Prostate gland (tissue), 2 donors: Measurements from ENCODE around the gene PHLPP1. TPM values are rescaled to one million over a fixed set of nuclear protein-coding genes. Genes with fewer than 3 reads are reported as not detected.

ENCODE experiments used
- DNase-seq: peaks from one replicate; pipeline ENCODE4 v3.0.0-alpha.2; 2019; ENCODE audit warnings: low spot score
- H3K27ac ChIP-seq, 2 donors: fragments of 200-600 bp; sonication (generic); 2 replicates each; pipeline ENCODE4 v1.5.1; 2017 to 2019
- H3K27me3 ChIP-seq: fragments of 200-600 bp; sonication (generic); replicated peaks from 2 replicates; pipeline ENCODE4 v1.5.1; 2019; ENCODE audit not compliant: insufficient read depth
- H3K36me3 ChIP-seq, 2 donors: fragments of 200-600 bp; sonication (generic); 1 replicate in 1 of 2; 2 replicates in 1 of 2; pipeline versions ENCODE4 v1.5.1 to v1.8.1; 2017 to 2019
- H3K4me1 ChIP-seq: fragments of 200-600 bp; sonication (generic); replicated peaks from 2 replicates; pipeline ENCODE4 v1.5.1; 2019
- H3K4me3 ChIP-seq, 2 donors: fragments of 200-600 bp; sonication (generic); 2 replicates each; pipeline ENCODE4 v1.5.1; 2017 to 2019
- H3K9me3 ChIP-seq: fragments of 200-600 bp; sonication (generic); 2 replicates; pipeline ENCODE4 v1.5.1; 2017
- CTCF ChIP-seq, 4 experiments: fragments of 200-600 bp in 2 of 4; fragments of 450-650 bp in 2 of 4; sonication (generic) in 2 of 4; IDR thresholded peaks; 1 replicate in 3 of 4; 2 replicates in 1 of 4; pipeline ENCODE4 v1.5.1; 2016 to 2019; ENCODE audit warnings: antibody characterized with exemption in 4 of 4, mild to moderate bottlenecking in 2 of 4, moderate library complexity in 2 of 4
- POLR2A ChIP-seq: fragments of 450-650 bp; IDR thresholded peaks from one replicate; pipeline ENCODE4 v1.6.1; 2016; ENCODE audit warnings: antibody characterized with exemption, mild to moderate bottlenecking
- POLR2AphosphoS5 ChIP-seq: sonication (generic); formaldehyde crosslinking; IDR thresholded peaks from one replicate; pipeline ENCODE4 v1.6.1; 2017; ENCODE audit warnings: antibody characterized with exemption
- WGBS: methylation state at CpG from one replicate; pipeline ENCODE4 v1.1.5; 2018; 5-methylcytosine and 5-hydroxymethylcytosine counted together
- intact Hi-C: fragments of 100-400 bp; cut with DNase I; formaldehyde crosslinking; loops from one replicate; pipeline ENCODE4 v1.14.2; 2022
- total RNA-seq, 2 donors: library from RNA; depleted of rRNA; stranded (reverse); fragments of >200 nt; gene quantifications; one replicate each; pipeline ENCODE4 v1.1.0, GENCODE V29; 2016

Gene PHLPP1
- total RNA-seq, 2 donors from 2014 or later = 16.8 to 44.1 TPM

GRCh38 chr18:62880034-62880433, 164.7 kb downstream of the PHLPP1 start:
- no peak overlapping the region for H3K4me3 ChIP-seq
- no peak overlapping the region for H3K27ac ChIP-seq
- no peak for DNase-seq
- intact Hi-C loops = no loop called here
- 73% methylated on average over 1 of the region's 1 CpG for WGBS
- no peaks in the 10 kb centered on the region for H3K27me3 ChIP-seq
- no peaks in the 10 kb centered on the region for H3K9me3 ChIP-seq
- H3K36me3 ChIP-seq = no peaks in the 10 kb centered on the region
- no peaks in the 10 kb centered on the region for H3K4me1 ChIP-seq
- no peak for TF ChIP-seq POLR2AphosphoS5
- TF ChIP-seq POLR2A = no peak
- no peak for TF ChIP-seq CTCF (IDR thresholded peaks at IDR 0.05)

GRCh38 chr18:62880673-62881364, 165.5 kb downstream of the PHLPP1 start:
- intact Hi-C loops = no loop called here
- Histone ChIP-seq H3K27ac (no peak overlapping the region), H3K27me3 (no peaks in the 10 kb centered on the region), H3K36me3 (no peaks in the 10 kb centered on the region), H3K4me1 (no peaks in the 10 kb centered on the region), H3K9me3 (no peaks in the 10 kb centered on the region), H3K4me3 (no peak overlapping the region)
- no peak for DNase-seq
- no peak for TF ChIP-seq POLR2A
- no peak for TF ChIP-seq CTCF (IDR thresholded peaks at IDR 0.05)
- no peak for TF ChIP-seq POLR2AphosphoS5
- 98% methylated on average over 4 of the region's 4 CpGs for WGBS

- no peak overlapping the region for H3K4me3 ChIP-seq
- intact Hi-C loops = no loop called here
- H3K27me3 ChIP-seq = no peaks in the 10 kb centered on the region
- H3K36me3 ChIP-seq = no peaks in the 10 kb centered on the region
- no peak for DNase-seq
- no peaks in the 10 kb centered on the region for H3K4me1 ChIP-seq
- no peak for TF ChIP-seq POLR2A
- 54% methylated on average over 4 of the region's 4 CpGs for WGBS
- no peak overlapping the region for H3K27ac ChIP-seq
- no peaks in the 10 kb centered on the region for H3K9me3 ChIP-seq
Measured at GRCh38 chr18:62881509-62882016, 166.2 kb downstream of the PHLPP1 start.

- no peaks in the 10 kb centered on the region for H3K27me3 ChIP-seq
- no peak overlapping the region for H3K4me3 ChIP-seq
- WGBS = 62% methylated on average over 6 of the region's 6 CpGs
- H3K36me3 ChIP-seq = no peaks in the 10 kb centered on the region
- intact Hi-C loops = no loop called here
- TF ChIP-seq CTCF (IDR thresholded peaks at IDR 0.05) = no peak
- TF ChIP-seq POLR2AphosphoS5 = no peak
- no peak for TF ChIP-seq POLR2A
- no peak for DNase-seq
- H3K9me3 ChIP-seq = no peaks in the 10 kb centered on the region
- no peak overlapping the region for H3K27ac ChIP-seq
- no peaks in the 10 kb centered on the region for H3K4me1 ChIP-seq
Measured at GRCh38 chr18:62883937-62884735, 168.8 kb downstream of the PHLPP1 start.

GRCh38 chr18:62885804-62886203, 170.5 kb downstream of the PHLPP1 start:
- TF ChIP-seq POLR2AphosphoS5 = no peak
- TF ChIP-seq CTCF (IDR thresholded peaks at IDR 0.05) = no peak
- TF ChIP-seq POLR2A = no peak

More at GRCh38 chr18:62885804-62886203, 170.5 kb downstream of the PHLPP1 start:
- H3K4me1 ChIP-seq = no peaks in the 10 kb centered on the region
- no peaks in the 10 kb centered on the region for H3K9me3 ChIP-seq
- no peak overlapping the region for H3K4me3 ChIP-seq
- intact Hi-C loops = no loop called here
- no peak for DNase-seq
- H3K27me3 ChIP-seq = no peaks in the 10 kb centered on the region
- 81% methylated on average over 3 of the region's 3 CpGs for WGBS
- no peak overlapping the region for H3K27ac ChIP-seq
- no peaks in the 10 kb centered on the region for H3K36me3 ChIP-seq
